Measurements from ENCODE around the gene LRP1.

The LRP1 gene

DNA sequence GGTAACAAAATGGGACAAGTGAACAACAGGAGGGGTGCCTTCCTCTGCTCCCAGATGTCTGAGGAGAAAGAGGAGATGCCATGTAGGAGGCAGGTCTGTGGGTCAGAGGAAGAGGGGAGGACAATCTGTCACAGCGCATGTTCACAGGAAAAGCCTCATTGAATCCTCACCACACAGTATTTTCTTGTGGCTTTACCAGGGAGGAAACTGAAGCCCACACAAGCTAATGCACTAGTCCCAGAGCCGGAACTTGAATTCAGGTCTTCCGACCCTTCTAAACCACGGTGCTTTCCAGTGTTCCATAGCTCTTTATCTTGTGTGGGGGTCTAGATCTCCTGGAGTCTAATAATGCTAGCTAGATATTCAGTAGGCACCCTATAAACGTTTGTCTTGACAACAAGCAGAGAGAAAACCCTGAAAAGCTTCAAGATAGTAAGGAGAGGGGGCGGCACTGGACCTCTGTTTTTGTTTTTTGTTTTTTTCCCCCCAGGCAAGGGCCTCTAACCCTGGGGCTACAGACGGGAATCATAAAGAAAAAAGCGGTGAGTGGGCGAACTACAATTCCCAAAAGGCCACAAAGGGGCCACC lies 100.9 kb downstream of the LRP1 start:
- TF ChIP-seq, protein P1, sequence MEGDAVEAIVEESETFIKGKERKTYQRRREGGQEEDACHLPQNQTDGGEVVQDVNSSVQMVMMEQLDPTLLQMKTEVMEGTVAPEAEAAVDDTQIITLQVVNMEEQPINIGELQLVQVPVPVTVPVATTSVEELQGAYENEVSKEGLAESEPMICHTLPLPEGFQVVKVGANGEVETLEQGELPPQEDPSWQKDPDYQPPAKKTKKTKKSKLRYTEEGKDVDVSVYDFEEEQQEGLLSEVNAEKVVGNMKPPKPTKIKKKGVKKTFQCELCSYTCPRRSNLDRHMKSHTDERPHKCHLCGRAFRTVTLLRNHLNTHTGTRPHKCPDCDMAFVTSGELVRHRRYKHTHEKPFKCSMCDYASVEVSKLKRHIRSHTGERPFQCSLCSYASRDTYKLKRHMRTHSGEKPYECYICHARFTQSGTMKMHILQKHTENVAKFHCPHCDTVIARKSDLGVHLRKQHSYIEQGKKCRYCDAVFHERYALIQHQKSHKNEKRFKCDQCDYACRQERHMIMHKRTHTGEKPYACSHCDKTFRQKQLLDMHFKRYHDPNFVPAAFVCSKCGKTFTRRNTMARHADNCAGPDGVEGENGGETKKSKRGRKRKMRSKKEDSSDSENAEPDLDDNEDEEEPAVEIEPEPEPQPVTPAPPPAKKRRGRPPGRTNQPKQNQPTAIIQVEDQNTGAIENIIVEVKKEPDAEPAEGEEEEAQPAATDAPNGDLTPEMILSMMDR (IDR thresholded peaks at IDR 0.05): no peak

DNA sequence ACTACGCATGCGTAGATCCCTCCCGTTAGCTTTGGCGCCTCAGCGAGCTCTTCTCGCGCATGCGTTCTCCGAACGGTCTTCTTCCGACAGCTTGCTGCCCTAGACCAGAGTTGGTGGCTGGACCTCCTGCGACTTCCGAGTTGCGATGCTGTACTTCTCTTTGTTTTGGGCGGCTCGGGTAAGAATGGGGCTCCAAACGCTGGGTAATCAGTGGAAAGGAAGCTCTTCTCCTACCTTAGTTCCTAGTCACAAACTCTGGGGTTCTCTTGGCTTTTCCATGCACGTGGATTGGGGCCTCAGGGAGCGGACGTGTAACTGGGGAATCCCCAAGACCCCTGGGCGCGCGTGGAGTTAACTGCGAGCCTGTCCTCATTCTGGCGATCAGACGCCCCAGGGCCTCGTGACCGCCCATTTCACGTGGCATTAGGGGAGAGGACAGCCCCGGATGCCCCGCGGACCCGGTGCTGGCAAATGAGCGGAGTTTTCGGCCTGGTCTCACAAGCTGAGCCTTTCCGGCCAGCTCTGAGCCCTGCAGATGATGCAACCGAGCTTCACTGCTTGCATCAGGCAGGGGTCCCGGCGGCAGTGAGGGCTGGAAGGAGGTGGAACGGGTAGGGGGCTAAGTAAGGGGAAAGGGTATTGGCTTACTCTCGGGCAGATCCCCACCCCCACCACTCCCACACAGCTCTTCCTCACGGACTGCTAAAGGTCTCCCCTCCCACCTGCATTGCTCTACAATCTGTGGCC lies 101.5 kb downstream of the LRP1 start, which contains the start of gene SHMT2:
Gene SHMT2 (plus strand): TSS at position 78 of the 747 bp plus-strand sequence. CDS start 68 bp downstream, at position 146.
- TF ChIP-seq, protein P1 (IDR thresholded peaks at IDR 0.05): no peak

DNA sequence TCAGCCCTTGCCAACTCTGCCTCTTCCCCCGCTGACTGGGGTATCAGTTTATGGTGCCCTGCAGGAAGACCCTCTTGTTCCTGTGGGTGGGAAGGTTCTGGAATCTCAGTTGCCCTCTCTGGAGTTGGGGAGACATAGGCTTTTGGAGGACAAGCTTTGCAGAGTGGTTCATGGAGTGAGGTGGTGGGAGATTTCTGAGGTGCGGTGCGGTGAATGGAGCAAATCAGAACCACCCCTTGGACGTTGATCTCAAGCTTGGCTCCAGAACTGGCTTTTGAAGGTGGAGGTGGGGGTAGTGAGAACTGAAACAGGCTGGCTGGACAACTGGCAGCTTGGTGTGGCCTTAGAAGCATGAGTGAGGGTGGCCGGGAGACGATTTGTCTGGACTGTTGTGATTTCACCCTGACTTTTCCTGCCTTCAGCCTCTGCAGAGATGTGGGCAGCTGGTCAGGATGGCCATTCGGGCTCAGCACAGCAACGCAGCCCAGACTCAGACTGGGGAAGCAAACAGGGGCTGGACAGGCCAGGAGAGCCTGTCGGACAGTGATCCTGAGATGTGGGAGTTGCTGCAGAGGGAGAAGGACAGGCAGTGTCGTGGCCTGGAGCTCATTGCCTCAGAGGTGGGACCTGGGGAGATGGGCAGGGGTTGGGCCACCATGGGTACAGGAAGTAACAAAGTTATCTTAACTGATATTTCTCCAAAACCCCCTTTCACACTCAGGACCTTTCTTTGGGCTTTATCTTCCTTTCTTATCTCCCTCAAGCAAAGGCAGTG lies 102.3 kb downstream of the LRP1 start:
- TF ChIP-seq, protein P1 (IDR thresholded peaks at IDR 0.05): no peak

DNA sequence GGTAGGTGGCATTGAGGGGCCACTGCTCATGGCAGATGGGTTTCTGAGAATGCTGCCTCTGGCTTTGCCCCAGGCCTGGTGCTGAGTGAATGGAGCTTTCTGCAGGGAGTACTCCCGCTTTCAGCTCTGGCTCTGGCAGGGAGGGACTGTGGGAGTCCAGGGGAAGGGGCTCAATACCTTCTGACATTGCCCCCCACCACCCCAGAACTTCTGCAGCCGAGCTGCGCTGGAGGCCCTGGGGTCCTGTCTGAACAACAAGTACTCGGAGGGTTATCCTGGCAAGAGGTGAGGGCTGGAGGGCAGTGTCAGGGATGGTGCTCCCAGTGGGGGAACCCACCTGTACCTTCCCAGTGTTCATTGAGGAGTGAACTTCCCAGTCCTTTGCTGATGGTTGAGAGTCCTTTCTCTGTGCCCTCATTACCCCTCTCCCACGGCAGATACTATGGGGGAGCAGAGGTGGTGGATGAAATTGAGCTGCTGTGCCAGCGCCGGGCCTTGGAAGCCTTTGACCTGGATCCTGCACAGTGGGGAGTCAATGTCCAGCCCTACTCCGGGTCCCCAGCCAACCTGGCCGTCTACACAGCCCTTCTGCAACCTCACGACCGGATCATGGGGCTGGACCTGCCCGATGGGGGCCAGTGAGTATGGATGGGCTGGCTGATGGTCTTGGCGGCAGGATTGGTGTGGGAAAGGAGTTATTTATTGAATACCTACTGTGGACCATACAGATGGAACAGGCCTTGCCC lies 103.2 kb downstream of the LRP1 start:
- TF ChIP-seq, protein P1 (IDR thresholded peaks at IDR 0.05): no peak

DNA sequence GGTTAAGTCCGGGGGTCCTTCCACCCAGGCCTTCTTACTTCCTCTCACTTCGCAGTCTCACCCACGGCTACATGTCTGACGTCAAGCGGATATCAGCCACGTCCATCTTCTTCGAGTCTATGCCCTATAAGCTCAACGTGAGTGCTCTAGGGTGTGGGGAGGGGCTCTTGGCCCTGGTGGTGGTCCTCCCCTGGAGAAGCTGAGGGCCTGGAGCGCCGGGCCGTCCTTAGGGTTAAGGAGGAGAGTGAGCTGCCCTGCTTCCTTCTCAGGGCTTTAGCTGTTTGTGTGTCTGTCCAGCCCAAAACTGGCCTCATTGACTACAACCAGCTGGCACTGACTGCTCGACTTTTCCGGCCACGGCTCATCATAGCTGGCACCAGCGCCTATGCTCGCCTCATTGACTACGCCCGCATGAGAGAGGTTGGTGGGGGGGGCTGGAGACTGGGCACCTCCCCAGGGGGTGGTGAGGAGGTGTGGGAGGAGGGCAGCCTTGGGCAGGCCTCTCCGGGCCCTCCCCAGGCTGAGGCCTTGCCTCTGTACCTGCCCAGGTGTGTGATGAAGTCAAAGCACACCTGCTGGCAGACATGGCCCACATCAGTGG lies 104.0 kb downstream of the LRP1 start:
- TF ChIP-seq, protein P1 (IDR thresholded peaks at IDR 0.05): no peak

DNA sequence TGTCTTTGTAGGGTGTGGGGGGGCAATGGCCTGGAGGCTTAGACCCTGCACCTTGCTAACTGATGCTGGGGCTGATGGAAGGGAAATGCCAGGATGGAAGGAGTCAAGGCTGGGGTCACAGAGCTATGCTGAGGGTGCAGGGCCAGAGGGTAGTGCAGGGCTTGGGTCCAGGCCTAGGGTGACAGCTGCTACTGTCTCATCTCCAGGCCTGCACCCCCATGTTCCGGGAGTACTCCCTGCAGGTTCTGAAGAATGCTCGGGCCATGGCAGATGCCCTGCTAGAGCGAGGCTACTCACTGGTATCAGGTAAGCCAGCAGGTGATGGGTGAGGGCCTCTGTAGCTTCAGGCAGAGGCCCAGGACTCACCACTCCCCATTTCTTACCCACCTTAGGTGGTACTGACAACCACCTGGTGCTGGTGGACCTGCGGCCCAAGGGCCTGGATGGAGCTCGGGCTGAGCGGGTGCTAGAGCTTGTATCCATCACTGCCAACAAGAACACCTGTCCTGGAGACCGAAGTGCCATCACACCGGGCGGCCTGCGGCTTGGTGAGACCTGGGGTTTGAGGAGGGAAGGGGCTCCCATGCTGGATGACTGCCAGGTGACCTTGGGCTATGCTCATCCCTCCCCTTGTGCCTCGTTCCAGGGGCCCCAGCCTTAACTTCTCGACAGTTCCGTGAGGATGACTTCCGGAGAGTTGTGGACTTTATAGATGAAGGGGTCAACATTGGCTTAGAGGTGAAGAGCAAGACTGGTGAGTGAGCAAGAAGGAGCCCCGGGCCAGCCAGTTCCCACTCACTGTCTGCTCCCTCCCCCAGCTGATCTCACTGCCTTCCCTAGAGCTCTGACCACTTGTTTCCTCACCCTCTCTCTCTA lies 105.3 kb downstream of the LRP1 start:
- TF ChIP-seq, protein P1 (IDR thresholded peaks at IDR 0.05): no peak

All from LNCAP (cell line).